GM21528 (cell line): ENCODE data around the gene NOC4L.
"Not testable (repeated sequence)": the region's sequence is repeated elsewhere in the genome, so short reads cannot be mapped to it uniquely, and the experiment has no call there.

Experiments used
- ATAC-seq: cut with Tn5 transposase; IDR thresholded peaks from one replicate; pipeline ENCODE4 v1.9.1; 2021; ENCODE audit warnings: mild to moderate bottlenecking, moderate library complexity; ENCODE audit not compliant: unreplicated experiment, low FRiP score

The NOC4L gene

DNA sequence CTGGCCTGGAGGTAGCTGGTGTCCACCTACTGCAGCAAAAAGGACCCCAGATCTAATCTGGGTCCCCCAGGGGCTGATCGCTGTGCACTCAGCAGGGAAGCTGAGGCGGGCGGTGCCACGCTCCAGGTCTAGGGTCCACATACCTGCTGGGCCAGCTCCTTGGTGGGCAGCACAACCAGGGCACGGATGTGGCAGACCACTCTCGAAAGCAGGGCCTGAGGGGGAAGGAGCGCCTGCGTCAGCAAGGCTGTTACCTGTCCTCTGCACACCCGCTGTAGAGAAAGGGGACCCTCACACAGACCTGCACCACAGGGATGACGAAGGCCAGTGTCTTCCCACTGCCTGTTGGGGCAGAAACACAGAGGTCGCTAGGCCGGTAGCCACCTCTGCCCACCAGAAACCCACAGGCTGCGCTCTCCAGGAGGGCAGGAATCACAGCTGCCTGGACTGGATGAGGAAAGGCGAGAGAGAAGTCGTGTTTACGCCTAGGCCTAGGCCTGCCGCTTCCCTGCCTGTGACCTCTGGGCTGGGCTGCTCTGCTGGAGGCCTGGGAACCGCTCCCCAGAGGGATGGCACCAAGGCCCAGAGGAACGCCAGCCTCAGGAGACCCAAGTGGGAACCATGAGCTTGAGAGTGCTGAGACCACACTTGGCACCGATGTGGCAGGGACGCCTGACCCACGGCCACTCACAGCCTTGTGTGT, 2.1 kb upstream of the NOC4L start:
- ATAC-seq = no peak

DNA sequence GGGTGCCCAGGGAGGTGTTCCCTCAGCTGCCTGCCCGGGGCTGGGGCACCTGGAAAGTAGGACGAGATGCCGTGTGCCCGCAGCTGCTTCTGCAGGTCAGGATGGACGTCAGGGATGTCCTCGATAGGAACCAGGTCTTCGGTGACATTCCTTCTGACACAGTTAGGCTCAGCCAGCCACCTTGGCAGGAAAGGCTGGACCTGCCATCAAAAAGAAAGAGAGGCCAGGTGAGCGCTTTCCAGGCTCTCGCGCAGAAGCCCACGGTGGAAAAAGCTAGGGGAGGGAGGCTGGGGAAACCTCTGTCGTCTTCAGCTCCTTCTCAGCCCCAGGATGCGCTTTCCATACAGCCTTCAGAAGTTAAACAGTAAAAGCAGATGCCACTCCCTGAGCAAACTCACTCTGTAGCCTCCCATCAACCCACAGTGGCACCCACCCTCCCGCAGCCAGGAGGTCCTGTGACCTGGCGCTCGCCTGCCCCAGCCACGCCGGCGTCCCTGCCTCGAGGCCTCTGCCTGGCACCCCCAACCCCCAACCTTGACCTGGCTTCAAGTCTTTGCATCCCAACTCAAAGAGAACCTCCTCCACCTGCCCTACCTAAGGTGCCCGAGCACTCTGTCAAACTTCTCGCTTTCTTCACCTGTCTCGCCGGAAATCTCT, 1.4 kb upstream of the NOC4L start:
- no peak for ATAC-seq

DNA sequence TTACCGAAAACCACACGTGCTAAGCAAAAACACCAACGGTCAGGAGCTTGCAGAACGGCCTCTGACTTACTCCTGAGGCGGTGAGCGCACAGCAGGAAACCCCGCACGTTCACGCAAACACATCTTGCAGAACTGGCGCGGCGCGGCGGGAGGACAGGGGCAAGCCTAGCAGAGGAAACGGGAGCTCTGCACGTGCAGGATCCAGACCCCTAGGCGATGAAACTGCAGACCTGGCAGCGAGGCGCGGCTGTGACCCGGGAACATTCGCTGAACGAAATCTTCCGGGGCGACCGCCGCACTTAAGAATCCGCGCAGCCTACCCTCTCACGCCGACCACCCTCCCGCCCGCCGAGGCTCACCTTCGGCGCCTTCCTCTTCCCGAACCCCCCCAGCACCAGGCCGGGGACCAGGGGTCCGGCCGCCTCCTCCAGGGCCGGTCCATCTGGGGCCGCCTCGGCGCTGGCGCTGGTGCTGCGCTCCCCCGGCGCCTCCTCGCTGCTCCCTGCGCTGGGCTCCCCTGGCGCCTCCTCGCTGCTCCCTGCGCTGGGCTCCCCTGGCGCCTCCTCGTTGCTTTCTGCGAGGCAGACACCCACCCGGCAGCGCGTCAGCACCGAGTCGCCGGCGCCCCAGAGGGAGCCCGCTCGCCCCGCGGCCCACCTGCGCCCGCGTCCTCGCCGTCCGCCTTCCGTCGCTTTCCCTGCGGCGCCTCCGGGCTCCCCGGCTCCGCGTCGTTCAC, 753 bp upstream of the NOC4L start:
- peak; percentile 32 for ATAC-seq

- ATAC-seq = no peak
Observed at GRCh38 chr12:132144810-132145168, 532 bp downstream of the NOC4L start.

GRCh38 chr12:132145334-132145733, 1.1 kb downstream of the NOC4L start:
- ATAC-seq = no peak

- no peak for ATAC-seq
Observed at GRCh38 chr12:132146098-132146497, 1.8 kb downstream of the NOC4L start.

- ATAC-seq = no peak
Observed at GRCh38 chr12:132146772-132147422, 2.6 kb downstream of the NOC4L start.

GRCh38 chr12:132147423-132148367, 3.4 kb downstream of the NOC4L start:
- ATAC-seq = no peak

GRCh38 chr12:132148368-132149045, 4.2 kb downstream of the NOC4L start:
- no peak for ATAC-seq

DNA sequence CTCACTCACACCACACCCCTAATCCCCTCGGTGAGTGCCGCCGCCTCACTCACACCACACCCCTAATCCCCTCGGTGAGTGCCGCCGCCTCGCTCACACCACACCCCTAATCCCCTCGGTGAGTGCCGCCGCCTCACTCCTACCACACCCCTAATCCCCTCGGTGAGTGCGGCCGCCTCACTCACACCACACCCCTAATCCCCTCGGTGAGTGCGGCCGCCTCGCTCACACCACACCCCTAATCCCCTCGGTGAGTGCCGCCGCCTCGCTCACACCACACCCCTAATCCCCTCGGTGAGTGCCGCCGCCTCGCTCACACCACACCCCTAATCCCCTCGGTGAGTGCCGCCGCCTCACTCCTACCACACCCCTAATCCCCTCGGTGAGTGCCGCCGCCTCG, 5.3 kb downstream of the NOC4L start:
- ATAC-seq = not testable (repeated sequence)

GRCh38 chr12:132150780-132151144, 6.5 kb downstream of the NOC4L start:
- ATAC-seq = no peak

DNA sequence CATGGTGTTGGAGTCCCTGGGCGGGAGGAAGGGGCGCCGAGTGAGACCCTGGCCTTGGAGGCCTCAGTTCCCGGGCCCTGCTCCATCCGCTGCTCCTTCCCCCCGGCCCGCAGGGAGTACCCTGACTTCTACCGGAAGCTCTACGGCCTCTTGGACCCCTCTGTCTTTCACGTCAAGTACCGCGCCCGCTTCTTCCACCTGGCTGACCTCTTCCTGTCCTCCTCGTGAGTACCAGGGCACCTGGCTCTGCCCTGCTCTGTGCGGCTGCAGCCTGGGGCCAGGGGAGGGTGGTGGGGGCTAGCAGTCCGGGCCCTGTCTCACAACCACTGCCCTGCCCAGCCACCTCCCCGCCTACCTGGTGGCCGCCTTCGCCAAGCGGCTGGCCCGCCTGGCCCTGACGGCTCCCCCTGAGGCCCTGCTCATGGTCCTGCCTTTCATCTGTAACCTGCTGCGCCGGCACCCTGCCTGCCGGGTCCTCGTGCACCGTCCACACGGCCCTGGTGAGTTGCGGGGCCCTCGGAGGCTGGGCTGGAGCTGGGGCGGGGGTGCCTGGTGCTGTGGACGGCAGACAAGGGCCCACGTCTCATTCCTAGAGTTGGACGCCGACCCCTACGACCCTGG, 7.0 kb downstream of the NOC4L start:
- ATAC-seq = no peak

- no peak for ATAC-seq
Observed at GRCh38 chr12:132151766-132152410, 7.6 kb downstream of the NOC4L start.

DNA sequence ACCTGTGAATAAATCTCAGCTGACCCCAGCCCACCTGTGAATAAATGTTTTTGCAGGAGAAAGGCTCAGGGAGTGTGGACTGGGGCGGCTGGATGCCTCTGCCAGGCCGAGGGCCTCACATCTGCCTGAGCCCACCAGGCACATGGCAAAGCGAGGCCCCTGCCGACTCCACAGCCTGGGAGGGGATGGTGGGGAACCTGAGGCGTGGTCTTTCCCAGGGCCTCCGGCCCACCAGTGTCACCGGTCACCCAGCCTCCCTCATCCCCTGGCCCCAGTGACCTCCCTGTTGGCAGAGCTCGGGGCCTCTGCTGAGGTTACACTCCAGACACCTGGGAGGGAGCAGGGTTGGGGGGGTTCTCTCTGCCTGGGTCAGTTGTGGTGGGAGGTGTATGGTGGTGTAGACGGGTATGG, 8.2 kb downstream of the NOC4L start:
- ATAC-seq = no peak

GRCh38 chr12:132152953-132153352, 8.7 kb downstream of the NOC4L start:
- ATAC-seq = no peak

DNA sequence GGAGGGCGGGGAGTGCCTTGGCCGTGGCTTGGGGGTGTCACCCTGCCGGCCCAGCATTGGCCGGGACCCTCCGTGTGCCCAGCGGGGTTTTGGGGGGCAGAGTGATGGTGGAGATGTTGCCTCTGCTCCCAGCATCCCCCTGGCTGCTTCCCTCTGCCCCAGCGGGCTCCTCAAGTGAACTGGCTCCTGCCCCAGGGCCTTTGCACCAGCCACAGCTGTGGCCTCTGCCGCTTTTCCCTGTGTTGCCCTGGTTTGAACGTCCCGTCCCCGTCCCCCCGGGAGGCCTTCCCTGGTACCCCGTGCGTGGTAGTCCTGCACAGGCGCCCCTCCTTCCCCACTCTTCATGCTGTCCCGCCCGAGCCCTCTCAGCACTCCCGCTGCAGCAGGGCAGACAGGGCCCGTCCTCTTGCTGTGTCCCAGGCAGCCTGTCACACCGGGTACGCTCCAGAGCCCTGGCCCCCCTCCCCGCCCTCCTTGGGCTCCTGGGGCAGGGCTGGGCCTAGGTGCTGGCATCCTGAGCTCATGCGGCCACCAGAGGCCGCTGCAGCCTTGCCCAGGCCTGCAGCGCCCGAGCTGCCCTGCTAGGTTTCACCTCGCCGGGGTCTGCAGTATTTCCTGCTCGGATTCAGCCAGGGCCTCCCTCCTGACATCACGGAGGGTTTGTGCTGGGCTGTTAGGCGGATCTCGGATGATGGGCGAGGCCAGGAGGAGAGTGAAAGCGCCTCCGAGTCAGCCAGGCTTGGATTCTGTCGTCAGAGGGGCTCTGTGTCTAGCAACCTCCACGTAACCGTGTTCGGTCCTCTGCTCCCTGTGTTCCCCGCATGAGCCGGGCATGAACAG, 9.5 kb downstream of the NOC4L start:
- peak; percentile 71 for ATAC-seq

- ATAC-seq = peak; percentile 9
Observed at GRCh38 chr12:132154341-132154761, 10.1 kb downstream of the NOC4L start.
